GM21390 (cell line): ENCODE data around the gene CDC42BPB.
"Not testable (repeated sequence)": the region's sequence is repeated elsewhere in the genome, so short reads cannot be mapped to it uniquely, and the experiment has no call there.

Source experiments
- ATAC-seq: cut with Tn5 transposase; IDR thresholded peaks from one replicate; pipeline ENCODE4 v1.9.1; 2021; ENCODE audit not compliant: unreplicated experiment

Gene CDC42BPB

GRCh38 chr14:103052407-103052806, 4.9 kb downstream of the CDC42BPB start:
- no peak for ATAC-seq

- no peak for ATAC-seq
Measured at GRCh38 chr14:103050935-103051334, 6.4 kb downstream of the CDC42BPB start.

- not testable (repeated sequence) for ATAC-seq
Measured at GRCh38 chr14:103047453-103047852, 9.9 kb downstream of the CDC42BPB start.

GRCh38 chr14:103045371-103045869, 11.9 kb downstream of the CDC42BPB start:
- ATAC-seq, result no peak

GRCh38 chr14:103043257-103044015, 13.9 kb downstream of the CDC42BPB start:
- no peak for ATAC-seq

GRCh38 chr14:103041464-103041863, 15.9 kb downstream of the CDC42BPB start:
- ATAC-seq, result no peak

DNA sequence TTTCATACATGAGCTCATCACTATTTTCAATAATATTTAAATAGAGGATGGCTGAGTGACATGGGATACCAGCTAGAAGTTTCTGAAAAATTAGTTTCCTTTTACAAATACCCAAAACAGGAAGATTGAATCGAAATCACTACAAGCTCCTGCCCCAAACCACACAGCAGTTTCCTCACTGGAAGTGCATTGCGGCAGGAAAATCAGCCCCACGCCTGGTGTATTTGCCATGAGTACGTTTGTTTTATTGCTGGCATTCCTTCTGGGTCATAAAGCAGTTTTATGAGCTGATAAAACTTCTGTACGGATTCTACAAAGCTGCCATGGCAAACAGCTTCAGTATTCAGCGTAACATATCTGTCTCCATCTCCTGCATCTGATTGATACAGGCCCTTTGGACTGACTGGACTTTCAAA, 23.7 kb downstream of the CDC42BPB start:
- ATAC-seq, result no peak

DNA sequence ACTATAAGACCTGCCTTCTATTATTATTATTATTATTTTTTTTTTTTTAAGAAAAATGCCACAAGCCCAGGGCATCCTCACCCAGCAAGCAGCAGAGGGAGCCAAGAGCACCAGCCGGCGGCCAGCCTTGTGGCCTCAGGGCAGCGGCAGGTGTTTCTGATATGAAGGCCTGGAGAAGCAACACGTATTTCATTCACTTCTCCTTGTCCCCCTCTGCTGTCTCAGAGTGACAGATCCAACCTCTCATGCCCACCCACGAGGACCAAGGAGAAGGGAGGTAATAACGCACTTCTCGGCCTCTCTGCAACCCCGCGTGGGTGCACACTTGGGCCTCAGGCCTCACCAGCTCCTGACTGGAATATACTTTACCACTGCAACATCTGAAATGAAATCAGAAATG, 25.4 kb downstream of the CDC42BPB start:
- no peak for ATAC-seq

DNA sequence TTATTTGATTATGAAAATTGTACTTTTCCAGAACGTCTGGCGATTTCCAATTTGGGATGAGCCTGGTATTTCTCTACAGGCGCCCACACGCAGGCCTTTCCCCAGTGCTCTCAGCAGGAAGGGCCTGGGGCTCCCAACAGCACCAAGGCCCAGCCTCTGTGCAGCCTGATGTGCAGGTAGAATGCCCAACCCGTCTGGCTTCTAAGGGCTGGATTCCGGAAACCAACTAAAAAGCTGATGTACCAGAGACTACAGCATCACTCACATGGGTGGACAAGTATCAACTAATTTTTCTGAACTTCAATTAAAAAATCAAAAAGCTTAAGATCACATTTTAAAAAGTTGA, 25.8 kb downstream of the CDC42BPB start:
- ATAC-seq, result no peak

GRCh38 chr14:103030741-103031565, 26.4 kb downstream of the CDC42BPB start:
- no peak for ATAC-seq

DNA sequence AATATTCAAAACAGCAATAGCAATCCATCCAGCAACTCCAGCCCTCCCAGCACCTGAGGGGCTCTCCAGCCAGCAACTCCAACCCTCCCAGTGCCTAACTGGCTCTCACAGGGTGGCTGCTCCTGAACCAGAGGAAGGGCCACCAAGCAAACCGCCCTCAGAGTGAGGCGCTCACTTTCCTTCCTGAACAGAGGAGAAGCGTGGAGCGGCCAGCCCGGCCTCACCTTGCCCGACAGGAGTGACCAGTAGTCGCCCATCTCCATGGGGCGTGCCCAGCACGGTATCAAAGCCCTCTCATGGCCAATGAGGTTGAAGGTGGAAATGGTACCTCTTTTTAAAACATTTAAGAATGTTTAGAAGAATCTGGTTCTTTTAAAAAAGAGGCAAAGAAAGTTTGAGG, 27.4 kb downstream of the CDC42BPB start:
- no peak for ATAC-seq

- no peak for ATAC-seq
Measured at GRCh38 chr14:103028772-103029171, 28.6 kb downstream of the CDC42BPB start.

- ATAC-seq, result no peak
Measured at GRCh38 chr14:103028161-103028767, 29.1 kb downstream of the CDC42BPB start.

GRCh38 chr14:103027451-103027850, 29.9 kb downstream of the CDC42BPB start:
- ATAC-seq, result no peak

- no peak for ATAC-seq
Measured at GRCh38 chr14:103026988-103027387, 30.4 kb downstream of the CDC42BPB start.

DNA sequence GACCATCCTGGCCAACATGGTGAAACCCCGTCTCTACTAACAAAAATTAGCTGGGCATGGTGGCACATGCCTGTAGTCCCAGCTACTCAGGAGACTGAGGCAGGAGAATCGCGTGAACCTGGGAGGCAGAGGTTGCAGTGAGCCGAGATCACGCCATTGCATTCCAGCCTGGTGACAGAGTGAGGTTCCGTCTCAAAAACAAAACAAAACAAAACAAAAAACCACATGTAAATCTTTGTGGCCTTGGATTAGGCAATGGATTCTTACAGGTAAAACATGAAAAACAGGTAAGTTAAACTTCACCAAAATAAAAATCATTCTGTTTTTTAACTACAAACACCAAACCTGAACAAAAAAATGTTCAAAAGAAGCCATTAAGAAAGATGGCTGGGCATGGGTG, 31.2 kb downstream of the CDC42BPB start:
- not testable (repeated sequence) for ATAC-seq

- ATAC-seq, result no peak
Measured at GRCh38 chr14:103023881-103024473, 33.4 kb downstream of the CDC42BPB start.

DNA sequence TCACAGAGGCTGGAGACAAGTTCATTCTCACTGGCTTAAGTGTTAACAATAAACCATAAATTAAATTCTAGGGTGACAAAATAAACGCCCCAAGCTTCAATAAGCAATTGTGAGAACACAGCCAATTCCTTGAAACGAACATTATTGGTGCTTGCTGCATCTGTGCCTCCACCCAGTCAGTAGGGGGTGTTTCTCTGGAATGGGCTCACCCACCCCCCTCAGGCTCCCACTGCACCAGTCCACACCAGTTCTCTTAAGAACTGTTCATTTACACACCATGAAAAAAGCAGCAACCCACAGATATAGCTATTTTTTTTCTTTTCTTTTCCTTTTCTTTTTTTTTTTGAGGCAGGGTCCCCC, 34.7 kb downstream of the CDC42BPB start:
- ATAC-seq, result no peak

GRCh38 chr14:103022002-103022684, 35.2 kb downstream of the CDC42BPB start:
- no peak for ATAC-seq

DNA sequence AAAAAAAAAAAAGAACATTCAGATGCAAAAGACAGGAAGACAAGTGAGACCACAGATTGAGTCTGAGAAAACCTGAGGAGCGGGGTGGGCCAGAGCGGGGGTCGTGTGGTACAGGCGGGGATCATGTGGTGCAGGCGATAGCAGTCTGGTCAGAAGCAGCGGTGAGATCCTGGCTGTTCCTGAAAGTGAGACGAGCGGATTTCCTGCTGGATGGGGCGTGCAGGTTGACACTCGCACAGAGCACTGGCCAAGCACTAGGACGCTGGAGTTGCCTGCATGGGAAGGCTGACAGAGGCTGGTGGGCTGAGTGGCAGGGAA, 35.7 kb downstream of the CDC42BPB start:
- ATAC-seq, result no peak
